ENCODE measurements around the gene TBC1D4.

- TF ChIP-seq, protein P1, sequence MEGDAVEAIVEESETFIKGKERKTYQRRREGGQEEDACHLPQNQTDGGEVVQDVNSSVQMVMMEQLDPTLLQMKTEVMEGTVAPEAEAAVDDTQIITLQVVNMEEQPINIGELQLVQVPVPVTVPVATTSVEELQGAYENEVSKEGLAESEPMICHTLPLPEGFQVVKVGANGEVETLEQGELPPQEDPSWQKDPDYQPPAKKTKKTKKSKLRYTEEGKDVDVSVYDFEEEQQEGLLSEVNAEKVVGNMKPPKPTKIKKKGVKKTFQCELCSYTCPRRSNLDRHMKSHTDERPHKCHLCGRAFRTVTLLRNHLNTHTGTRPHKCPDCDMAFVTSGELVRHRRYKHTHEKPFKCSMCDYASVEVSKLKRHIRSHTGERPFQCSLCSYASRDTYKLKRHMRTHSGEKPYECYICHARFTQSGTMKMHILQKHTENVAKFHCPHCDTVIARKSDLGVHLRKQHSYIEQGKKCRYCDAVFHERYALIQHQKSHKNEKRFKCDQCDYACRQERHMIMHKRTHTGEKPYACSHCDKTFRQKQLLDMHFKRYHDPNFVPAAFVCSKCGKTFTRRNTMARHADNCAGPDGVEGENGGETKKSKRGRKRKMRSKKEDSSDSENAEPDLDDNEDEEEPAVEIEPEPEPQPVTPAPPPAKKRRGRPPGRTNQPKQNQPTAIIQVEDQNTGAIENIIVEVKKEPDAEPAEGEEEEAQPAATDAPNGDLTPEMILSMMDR (conservative IDR thresholded peaks at IDR 0.05 in 1 of 2, IDR thresholded peaks at IDR 0.05 in 1 of 2; ENCODE audit: low read depth in 1 of 2, low read length in 2 of 2) = no peak
- TF ChIP-seq EZH2 (IDR thresholded peaks at IDR 0.05; ENCODE audit: low read length, missing control alignments) = no peak
Observed at GRCh38 chr13:75399168-75399878, 82.6 kb downstream of the TBC1D4 start.

Data from fibroblast of lung (primary cell).